HCT116 (cell line): ENCODE data around the gene WASF2. TPM values are rescaled to one million over a fixed set of nuclear protein-coding genes. Genes with fewer than 3 reads are reported as not detected.

ENCODE experiments used
- ATAC-seq: fragments of 200-7000 bp; cut with Tn5 transposase; 2 replicates; pipeline ENCODE4 v1.9.1; 2020; ENCODE audit warnings: mild to moderate bottlenecking, moderate library complexity
- BruUV-seq: library from RNA; stranded (reverse); fragments of 400-500 nt; replicated peaks from 2 replicates; lab custom pipeline; 2021; lab: Mats Ljungman, UMichigan
- CTCF ChIA-PET: fragments of 300-600 bp; sonication (Branson Sonifier 250); formaldehyde crosslinking; loops from one replicate; lab custom pipeline; 2021; ENCODE audit warnings: antibody characterized with exemption; lab: Charles Lee
- POLR2A ChIA-PET: fragments of 300-600, 350-600 bp; sonication (Branson Sonifier 250); formaldehyde crosslinking; loops from one replicate; lab custom pipeline; 2021; ENCODE audit warnings: antibody characterized with exemption; lab: Charles Lee
- RAD21 ChIA-PET, 2 experiments: fragments of 300-600 bp; sonication (Branson Sonifier 250); formaldehyde crosslinking; loops; one replicate each; lab custom pipeline; 2023; ENCODE audit warnings: low total read pairs in 2 of 2; ENCODE audit not compliant: uncharacterized antibody in 2 of 2, unreplicated experiment in 2 of 2, low non-redundant PET in 1 of 2; lab: Charles Lee
- DNase-seq: peaks from one replicate; pipeline ENCODE4 v3.0.0-alpha.2; 2010; ENCODE audit warnings: low read depth, low spot score
- H2AFZ ChIP-seq: fragments of 200-600 bp; shearing (Covaris generic), sonication (generic); 2 replicates; pipeline ENCODE4 v1.6.1; 2017; ENCODE audit warnings: low read depth, mixed run types, mixed read lengths, antibody characterized with exemption, low read length; ENCODE audit not compliant: poor library complexity, severe bottlenecking
- H3K27ac ChIP-seq: 2 replicates; pipeline ENCODE4 v1.5.1; 2012; ENCODE audit warnings: low read depth, low read length
- H3K27me3 ChIP-seq: fragments of 200-600 bp; sonication (generic); 2 replicates; pipeline ENCODE4 v1.6.1; 2016; ENCODE audit warnings: mixed run types, low read length, mixed read lengths; ENCODE audit not compliant: insufficient read depth
- H3K36me3 ChIP-seq, 2 experiments: fragments of 200-500 bp in 1 of 2; fragments of 200-600 bp in 1 of 2; sonication (Bioruptor generic) in 1 of 2; sonication (generic) in 1 of 2; 2 replicates each; pipeline versions ENCODE4 v1.5.1 to v1.6.1; 2014 to 2016; ENCODE audit warnings: low read length in 2 of 2, inconsistent platforms in 1 of 2, mixed read lengths in 1 of 2, mixed run types in 1 of 2; ENCODE audit not compliant: insufficient read depth in 2 of 2, control insufficient read depth in 1 of 2
- H3K4me1 ChIP-seq, 2 experiments: fragments of 200-600 bp in 1 of 2; sonication (generic) in 1 of 2; 2 replicates each; pipeline versions ENCODE4 v1.5.1 to v1.6.1; 2012 to 2017; ENCODE audit warnings: low read length in 2 of 2, inconsistent platforms in 1 of 2, mild to moderate bottlenecking in 1 of 2, mixed read lengths in 1 of 2, mixed run types in 1 of 2, moderate library complexity in 1 of 2; ENCODE audit not compliant: insufficient read depth in 2 of 2, control insufficient read depth in 1 of 2
- H3K4me2 ChIP-seq: fragments of 200-600 bp; sonication (generic); 2 replicates; pipeline ENCODE4 v1.6.1; 2017; ENCODE audit warnings: mixed run types, low read length, mixed read lengths
- H3K4me3 ChIP-seq, 2 experiments: fragments of 200-600 bp in 1 of 2; sonication (generic) in 1 of 2; replicated peaks in 1 of 2; 2 replicates each; pipeline ENCODE4 v1.5.1; 2011 to 2016; ENCODE audit warnings: low read length in 2 of 2, control low read depth in 1 of 2, low read depth in 1 of 2, mild to moderate bottlenecking in 1 of 2, mixed read lengths in 1 of 2, mixed run types in 1 of 2
- H3K79me2 ChIP-seq: fragments of 200-600 bp; sonication (generic); 2 replicates; pipeline ENCODE4 v1.6.1; 2017; ENCODE audit warnings: mild to moderate bottlenecking, mixed run types, low read length, moderate library complexity, mixed read lengths; ENCODE audit not compliant: insufficient read depth
- H3K9ac ChIP-seq: fragments of 200-600 bp; sonication (generic); 2 replicates; pipeline ENCODE4 v1.6.1; 2016; ENCODE audit warnings: low read length, mixed read lengths
- H3K9me2 ChIP-seq: fragments of 200-600 bp; sonication (generic), shearing (Covaris generic); 2 replicates; pipeline ENCODE4 v1.6.1; 2017; ENCODE audit warnings: mixed run types, mild to moderate bottlenecking, moderate library complexity; ENCODE audit not compliant: insufficient read depth
- H3K9me3 ChIP-seq, 2 experiments: fragments of 200-500 bp in 1 of 2; fragments of 200-600 bp in 1 of 2; sonication (Bioruptor generic) in 1 of 2; sonication (generic) in 1 of 2; 2 replicates each; pipeline ENCODE4 v1.6.1; 2014 to 2017; ENCODE audit warnings: low read length in 2 of 2, mixed read lengths in 2 of 2, inconsistent platforms in 1 of 2, low read depth in 1 of 2, mild to moderate bottlenecking in 1 of 2, mixed run types in 1 of 2, moderate library complexity in 1 of 2; ENCODE audit not compliant: control insufficient read depth in 1 of 2, insufficient read depth in 1 of 2
- H4K20me1 ChIP-seq: fragments of 200-600 bp; sonication (generic), shearing (Covaris generic); 2 replicates; pipeline ENCODE4 v1.6.1; 2017; ENCODE audit warnings: mixed run types, mild to moderate bottlenecking, moderate library complexity; ENCODE audit not compliant: insufficient read depth
- CBX3 ChIP-seq: IDR thresholded peaks from 2 replicates; pipeline ENCODE4 v1.6.1; 2012; ENCODE audit warnings: low read depth
- EZH2 ChIP-seq: fragments of 200-600 bp; sonication (generic); IDR thresholded peaks from 2 replicates; pipeline ENCODE4 v1.6.1; 2017; ENCODE audit warnings: antibody characterized with exemption, mixed run types
- FOSL1 ChIP-seq: IDR thresholded peaks from 2 replicates; pipeline ENCODE4 v1.6.1; 2012; ENCODE audit warnings: low read depth
- JUND ChIP-seq: IDR thresholded peaks from 2 replicates; pipeline ENCODE4 v1.6.1; 2012
- SIN3A ChIP-seq: IDR thresholded peaks from 2 replicates; pipeline ENCODE4 v1.6.1; 2012; ENCODE audit warnings: low read depth
- SP1 ChIP-seq: IDR thresholded peaks from 2 replicates; pipeline ENCODE4 v1.6.1; 2012; ENCODE audit warnings: low read depth
- SRF ChIP-seq: IDR thresholded peaks from 2 replicates; pipeline ENCODE4 v1.6.1; 2012; ENCODE audit warnings: low read depth
- YY1 ChIP-seq: IDR thresholded peaks from 2 replicates; pipeline ENCODE4 v1.6.1; 2011; ENCODE audit warnings: low read length, low read depth, moderate library complexity, mild to moderate bottlenecking; ENCODE audit not compliant: insufficient replicate concordance; ENCODE audit errors: extremely low read depth
- ZNF274 ChIP-seq: fragments of 200-500 bp; sonication (Bioruptor generic); IDR thresholded peaks from 2 replicates; pipeline ENCODE4 v1.6.1; 2014; ENCODE audit warnings: mild to moderate bottlenecking, low read depth, low read length, inconsistent platforms
- intact Hi-C: fragments of 100-400 bp; cut with micrococcal nuclease; formaldehyde crosslinking; loops from 2 replicates; pipeline ENCODE4 v1.10.0; 2022
- total RNA-seq: library from RNA; stranded (reverse); gene quantifications from one replicate; pipeline ENCODE4 v1.2.1, GENCODE V29; 2021; ENCODE audit not compliant: unreplicated experiment
- TF ChIP-seq, protein P1 (sequence below): IDR thresholded peaks from 2 replicates; pipeline ENCODE4 v1.6.1; 2011; ENCODE audit warnings: mild to moderate bottlenecking, low read length, moderate library complexity; ENCODE audit not compliant: insufficient replicate concordance; ENCODE audit errors: extremely low read depth

The WASF2 gene
- total RNA-seq, 1 experiment from 2014 or later, result 111 TPM

DNA sequence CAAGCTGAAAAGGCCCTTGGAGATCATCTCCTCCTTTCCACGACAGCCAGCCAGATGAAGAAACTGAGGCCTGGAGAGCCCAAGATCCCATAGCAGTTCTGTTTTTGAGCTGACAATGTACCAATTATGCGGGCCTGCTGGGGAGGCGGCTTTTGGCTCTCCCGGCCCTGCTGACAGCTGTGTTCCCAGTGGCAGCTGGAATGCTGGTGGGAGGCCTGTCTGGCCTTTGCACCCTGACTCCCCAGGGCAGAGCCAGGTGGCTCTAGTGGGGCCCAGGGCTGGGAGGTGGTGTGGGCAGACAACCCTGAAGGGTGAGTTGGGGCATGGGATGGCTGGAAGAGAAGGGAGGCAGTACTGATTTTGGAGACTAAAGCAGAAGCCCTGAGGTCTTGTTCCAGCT lies 30.7 kb upstream of the WASF2 start:
- ChIA-PET POLR2A (no interaction called here), CTCF (no interaction called here), RAD21 (no interaction called here)
- Histone ChIP-seq H3K9ac (no peak overlapping the region), H3K4me2 (no peak overlapping the region), H3K27me3 (no peaks in the 10 kb centered on the region), H3K4me1 (peaks cover 25 to 60% of the 10 kb centered on the region in 2 experiments), H3K79me2 (no peaks in the 10 kb centered on the region), H2AFZ (no peak overlapping the region), H3K4me3 (no peak overlapping the region), H3K36me3 (no peaks in the 10 kb centered on the region), H3K27ac (no peak overlapping the region), H4K20me1 (no peaks in the 10 kb centered on the region), H3K9me3 (no peaks in the 10 kb centered on the region), H3K9me2 (no peaks in the 10 kb centered on the region)
- intact Hi-C loops, result no loop called here
- BruUV-seq, result no TSS peak
- no peak for ATAC-seq
- TF ChIP-seq CBX3 (no peak), SRF (no peak), JUND (no peak), SIN3A (no peak), FOSL1 (no peak), EZH2 (no peak), YY1 (no peak), SP1 (no peak), ZNF274 (no peak)
- TF ChIP-seq, protein P1, sequence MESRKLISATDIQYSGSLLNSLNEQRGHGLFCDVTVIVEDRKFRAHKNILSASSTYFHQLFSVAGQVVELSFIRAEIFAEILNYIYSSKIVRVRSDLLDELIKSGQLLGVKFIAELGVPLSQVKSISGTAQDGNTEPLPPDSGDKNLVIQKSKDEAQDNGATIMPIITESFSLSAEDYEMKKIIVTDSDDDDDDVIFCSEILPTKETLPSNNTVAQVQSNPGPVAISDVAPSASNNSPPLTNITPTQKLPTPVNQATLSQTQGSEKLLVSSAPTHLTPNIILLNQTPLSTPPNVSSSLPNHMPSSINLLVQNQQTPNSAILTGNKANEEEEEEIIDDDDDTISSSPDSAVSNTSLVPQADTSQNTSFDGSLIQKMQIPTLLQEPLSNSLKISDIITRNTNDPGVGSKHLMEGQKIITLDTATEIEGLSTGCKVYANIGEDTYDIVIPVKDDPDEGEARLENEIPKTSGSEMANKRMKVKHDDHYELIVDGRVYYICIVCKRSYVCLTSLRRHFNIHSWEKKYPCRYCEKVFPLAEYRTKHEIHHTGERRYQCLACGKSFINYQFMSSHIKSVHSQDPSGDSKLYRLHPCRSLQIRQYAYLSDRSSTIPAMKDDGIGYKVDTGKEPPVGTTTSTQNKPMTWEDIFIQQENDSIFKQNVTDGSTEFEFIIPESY, result no peak
- no peak for DNase-seq
